ENCODE measurements around the gene PWWP2B. TPM values are rescaled to one million over a fixed set of nuclear protein-coding genes. Genes with fewer than 3 reads are reported as not detected.

Gene PWWP2B
- total and polyA plus RNA-seq, 9 of the 15 experiments (the other 6 are each of a cell fraction or from before 2014, with no cell fraction given) = 0.07 to 9.2 (median 1.6) TPM; not detected in 1

DNA sequence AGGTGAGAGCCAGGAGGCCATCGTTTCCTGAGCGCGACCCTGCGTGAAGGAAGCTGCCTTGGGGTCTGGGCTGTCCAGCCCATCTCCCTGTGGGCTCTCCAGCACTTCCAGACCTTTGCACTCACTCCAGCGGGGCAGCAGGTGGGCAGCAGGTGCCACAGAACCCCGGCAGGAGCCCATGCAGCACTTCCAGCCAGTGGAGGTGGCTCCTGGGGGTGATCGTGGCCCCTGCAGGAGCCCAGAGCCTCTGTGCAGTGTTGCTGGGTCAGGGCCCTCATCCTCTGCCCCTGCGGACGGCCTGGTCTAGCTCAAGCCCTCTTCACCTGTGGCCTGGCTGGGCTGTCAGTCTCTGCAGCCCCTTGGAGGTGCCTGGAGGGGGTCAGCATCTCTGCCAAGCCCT lies 59.9 kb downstream of the PWWP2B start:
- ATAC-seq (no peak), DNase-seq (ENCODE audit: extremely low read depth in 1 of 4, low spot score in 3 of 4) (no peak), FAIRE-seq (no peak)
- intact Hi-C loops (cut with micrococcal nuclease) = no loop called here
- Histone ChIP-seq H3K27ac (ENCODE audit: extremely low read depth, low read depth, low read length) (no peak overlapping the region), H3K9me1 (ENCODE audit: control insufficient read depth, insufficient read depth, low read length) (no peaks in the 10 kb centered on the region), H3K9me3 (replicated peaks; ENCODE audit: control insufficient read depth, insufficient read depth, low read depth, low read length) (no peaks in the 10 kb centered on the region), H3K4me3 (no peak overlapping the region), H2AFZ (ENCODE audit: low read depth, low read length) (no peak overlapping the region), H3K36me3 (ENCODE audit: control insufficient read depth, insufficient read depth, low read length) (no peaks in the 10 kb centered on the region), H3K79me2 (ENCODE audit: control insufficient read depth, insufficient read depth, low read length) (no peaks in the 10 kb centered on the region), H3K4me1 (replicated peaks in 1 of 2; ENCODE audit: control insufficient read depth in 2 of 2, insufficient read depth in 2 of 2, low read length in 2 of 2) (peaks cover 8 to 74% of the 10 kb centered on the region in 2 experiments; a peak in 4 of 5 replicates), H3K9ac (ENCODE audit: insufficient read depth in 1 of 2, low read depth in 2 of 2, low read length in 2 of 2) (no peak overlapping the region), H3K4me2 (ENCODE audit: insufficient read depth, low read length) (no peak overlapping the region), H3K27me3 (ENCODE audit: control insufficient read depth in 2 of 2, insufficient read depth in 2 of 2, low read length in 2 of 2) (peaks cover 0 to 15% of the 10 kb centered on the region in 2 experiments; a peak in 2 of 5 replicates), H4K20me1 (replicated peaks; ENCODE audit: control insufficient read depth, insufficient read depth, low read length) (0 out of 2 replicates have a peak, but pooled peaks cover 3% of the 10 kb centered on the region)
- TF ChIP-seq ZKSCAN8 (CRISPR knock-in tag; IDR thresholded peaks at IDR 0.05) (no peak), ARNT (IDR thresholded peaks at IDR 0.05) (no peak), ZNF561 (CRISPR knock-in tag; conservative IDR thresholded peaks at IDR 0.05) (no peak)
- TF ChIP-seq, protein P1, sequence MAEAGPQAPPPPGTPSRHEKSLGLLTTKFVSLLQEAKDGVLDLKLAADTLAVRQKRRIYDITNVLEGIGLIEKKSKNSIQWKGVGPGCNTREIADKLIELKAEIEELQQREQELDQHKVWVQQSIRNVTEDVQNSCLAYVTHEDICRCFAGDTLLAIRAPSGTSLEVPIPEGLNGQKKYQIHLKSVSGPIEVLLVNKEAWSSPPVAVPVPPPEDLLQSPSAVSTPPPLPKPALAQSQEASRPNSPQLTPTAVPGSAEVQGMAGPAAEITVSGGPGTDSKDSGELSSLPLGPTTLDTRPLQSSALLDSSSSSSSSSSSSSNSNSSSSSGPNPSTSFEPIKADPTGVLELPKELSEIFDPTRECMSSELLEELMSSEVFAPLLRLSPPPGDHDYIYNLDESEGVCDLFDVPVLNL (CRISPR knock-in tag; IDR thresholded peaks at IDR 0.05; ENCODE audit: low read depth) = no peak
- TF ChIP-seq, protein P2, sequence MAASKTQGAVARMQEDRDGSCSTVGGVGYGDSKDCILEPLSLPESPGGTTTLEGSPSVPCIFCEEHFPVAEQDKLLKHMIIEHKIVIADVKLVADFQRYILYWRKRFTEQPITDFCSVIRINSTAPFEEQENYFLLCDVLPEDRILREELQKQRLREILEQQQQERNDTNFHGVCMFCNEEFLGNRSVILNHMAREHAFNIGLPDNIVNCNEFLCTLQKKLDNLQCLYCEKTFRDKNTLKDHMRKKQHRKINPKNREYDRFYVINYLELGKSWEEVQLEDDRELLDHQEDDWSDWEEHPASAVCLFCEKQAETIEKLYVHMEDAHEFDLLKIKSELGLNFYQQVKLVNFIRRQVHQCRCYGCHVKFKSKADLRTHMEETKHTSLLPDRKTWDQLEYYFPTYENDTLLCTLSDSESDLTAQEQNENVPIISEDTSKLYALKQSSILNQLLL (CRISPR knock-in tag; IDR thresholded peaks at IDR 0.05; ENCODE audit: borderline replicate concordance) = no peak
- in situ Hi-C loops (cut with MboI) = loop anchor here (10.0 kb wide), 1 partner anchor 178 kb away; no protein-coding TSS in a partner anchor
- no TSS peak for BruUV-seq (replicated peaks)
- ChIA-PET CTCF (ENCODE audit: low intra/inter-chr PET ratio) (no interaction called here), POLR2A (interaction anchor here (0.5 kb wide), 1 partner anchor 126 kb away, joined by 3 read pairs; no protein-coding TSS in a partner anchor)
- 18% methylated on average over 2 of the region's 9 CpGs for WGBS (ENCODE audit: insufficient coverage, low coverage, missing lambda C conversion rate)

Data from K562 (cell line).